GM18858 (cell line): Measurements from ENCODE around the gene ACTL9.
"Not testable (repeated sequence)": the region's sequence is repeated elsewhere in the genome, so short reads cannot be mapped to it uniquely, and the experiment has no call there.

Experiments
- ATAC-seq: cut with Tn5 transposase; IDR thresholded peaks from one replicate; pipeline ENCODE4 v1.9.1; 2021; ENCODE audit not compliant: unreplicated experiment

The ACTL9 gene

GRCh38 chr19:8698433-8699063 lies at the start of gene ACTL9:
ACTL9 (minus strand) TSS chr19:8698795; CDS start chr19:8698701, 94 bp downstream.
- no peak for ATAC-seq

DNA sequence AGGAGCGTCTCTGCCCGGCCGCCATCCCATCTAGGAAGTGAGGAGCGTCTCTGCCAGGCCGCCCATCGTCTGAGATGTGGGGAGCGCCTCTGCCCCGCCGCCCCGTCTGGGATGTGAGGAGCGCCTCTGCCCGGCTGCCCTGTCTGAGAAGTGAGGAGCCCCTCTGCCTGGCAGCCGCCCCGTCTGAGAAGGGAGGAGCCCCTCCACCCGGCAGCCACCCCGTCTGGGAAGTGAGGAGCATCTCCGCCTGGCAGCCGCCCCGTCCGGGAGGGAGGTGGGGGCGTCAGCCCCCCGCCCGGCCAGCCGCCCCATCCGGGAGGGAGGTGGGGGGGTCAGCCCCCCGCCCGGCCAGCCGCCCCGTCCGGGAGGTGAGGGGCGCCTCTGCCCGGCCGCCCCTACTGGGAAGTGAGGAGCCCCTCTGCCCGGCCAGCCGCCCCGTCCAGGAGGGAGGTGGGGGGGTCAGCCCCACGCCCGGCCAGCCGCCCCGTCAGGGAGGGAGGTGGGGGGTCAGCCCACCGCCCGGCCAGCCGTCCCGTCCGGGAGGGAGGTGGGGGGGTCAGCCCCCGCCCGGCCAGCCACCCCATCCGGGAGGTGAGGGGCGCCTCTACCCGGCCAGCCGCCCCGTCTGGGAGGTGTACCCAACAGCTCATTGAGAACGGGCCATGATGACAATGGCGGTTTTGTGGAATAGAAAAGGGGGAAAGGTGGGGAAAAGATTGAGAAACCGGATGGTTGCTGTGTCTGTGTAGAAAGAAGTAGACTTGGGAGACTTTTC lies 40.9 kb upstream of the ACTL9 start:
- ATAC-seq = not testable (repeated sequence)

GRCh38 chr19:8738377-8738776 lies 39.8 kb upstream of the ACTL9 start:
- ATAC-seq = no peak

DNA sequence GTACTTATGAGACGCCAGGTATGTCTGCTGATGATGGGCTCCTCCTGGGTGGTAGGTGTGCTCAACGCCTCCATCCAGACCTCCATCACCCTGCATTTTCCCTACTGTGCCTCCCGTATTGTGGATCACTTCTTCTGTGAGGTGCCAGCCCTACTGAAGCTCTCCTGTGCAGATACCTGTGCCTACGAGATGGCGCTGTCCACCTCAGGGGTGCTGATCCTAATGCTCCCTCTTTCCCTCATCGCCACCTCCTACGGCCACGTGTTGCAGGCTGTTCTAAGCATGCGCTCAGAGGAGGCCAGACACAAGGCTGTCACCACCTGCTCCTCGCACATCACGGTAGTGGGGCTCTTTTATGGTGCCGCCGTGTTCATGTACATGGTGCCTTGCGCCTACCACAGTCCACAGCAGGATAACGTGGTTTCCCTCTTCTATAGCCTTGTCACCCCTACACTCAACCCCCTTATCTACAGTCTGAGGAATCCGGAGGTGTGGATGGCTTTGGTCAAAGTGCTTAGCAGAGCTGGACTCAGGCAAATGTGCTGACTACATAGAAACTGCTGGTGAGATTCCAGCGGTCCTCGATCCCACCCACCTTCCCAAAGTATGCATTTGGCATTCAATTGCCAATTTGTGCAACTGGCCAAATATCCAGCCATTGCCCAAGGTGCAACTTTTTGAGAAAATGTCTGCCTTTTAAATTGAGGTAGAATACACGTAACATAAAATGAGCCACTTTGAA lies 33.0 kb upstream of the ACTL9 start:
- no peak for ATAC-seq

- no peak for ATAC-seq
These were observed 25.7 kb upstream of the ACTL9 start for GRCh38 chr19:8724276-8724675.

DNA sequence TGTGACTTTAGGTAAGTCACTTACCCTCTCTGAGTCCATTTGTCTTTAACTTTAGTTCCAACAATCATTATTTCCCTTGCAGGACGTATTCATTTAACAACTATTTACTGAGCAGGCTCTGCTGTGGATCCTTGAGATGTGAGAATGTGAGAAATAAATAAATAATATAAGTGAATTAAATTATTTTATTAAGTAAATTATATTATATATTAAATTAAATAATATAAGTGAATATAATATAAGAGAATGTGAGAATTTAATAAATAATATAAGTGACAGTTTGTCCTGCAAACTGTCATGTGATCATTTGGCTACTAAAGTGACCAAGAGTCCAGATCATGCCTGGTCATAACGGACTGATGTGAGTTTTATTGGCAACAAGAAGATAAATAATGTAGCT lies 23.4 kb upstream of the ACTL9 start:
- ATAC-seq = no peak

DNA sequence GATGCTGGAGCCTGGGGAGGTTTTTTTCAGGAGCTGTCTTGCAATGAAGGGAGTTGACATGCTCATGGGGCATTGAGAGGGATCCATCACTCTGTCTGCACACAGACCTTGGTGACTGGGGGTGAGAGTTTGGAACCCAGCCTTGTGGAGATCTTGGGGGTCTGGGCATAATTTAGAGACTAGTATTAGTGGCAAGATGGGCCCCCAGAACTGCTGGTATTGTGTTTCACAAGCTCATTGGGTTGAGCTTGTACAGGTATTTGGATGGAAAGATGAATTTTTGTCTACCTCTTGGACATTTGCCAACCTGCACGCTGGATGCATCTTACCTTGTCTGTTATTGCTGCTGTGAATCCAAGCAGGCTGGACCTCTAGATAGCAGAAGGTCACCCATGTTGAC lies 22.7 kb upstream of the ACTL9 start, which contains the start of gene OR2Z1:
Gene OR2Z1, plus strand, starts transcription at position 301 of the 400 bp plus-strand sequence. CDS start 9,395 bp downstream, outside the sequence.
- no peak for ATAC-seq

GRCh38 chr19:8710337-8710736 lies 11.7 kb upstream of the ACTL9 start:
- ATAC-seq = not testable (repeated sequence)

GRCh38 chr19:8705742-8706141 lies 7.1 kb upstream of the ACTL9 start:
- no peak for ATAC-seq

DNA sequence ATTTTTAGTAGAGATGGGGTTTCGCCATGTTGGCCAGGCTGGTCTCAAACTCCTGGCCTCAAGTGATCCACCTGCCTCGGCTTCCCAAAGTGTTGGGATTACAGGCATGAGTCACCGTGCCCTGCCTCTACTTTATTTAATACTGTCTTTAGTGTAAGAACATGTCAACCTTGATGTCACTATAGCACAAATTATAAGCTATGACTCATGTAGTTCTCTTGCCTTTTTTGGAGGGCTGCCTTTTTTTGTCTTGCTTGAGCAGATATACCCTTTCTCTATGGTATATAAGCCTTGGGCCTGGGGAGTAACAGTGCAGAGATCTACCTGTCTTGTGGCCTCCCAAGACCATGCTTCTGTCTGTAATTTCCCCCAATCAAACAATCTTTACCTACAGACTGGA lies 6.7 kb upstream of the ACTL9 start:
- ATAC-seq = not testable (repeated sequence)

- no peak for ATAC-seq
These were observed 4.6 kb upstream of the ACTL9 start for GRCh38 chr19:8703223-8703622.

GRCh38 chr19:8702350-8702749 lies 3.8 kb upstream of the ACTL9 start:
- no peak for ATAC-seq

DNA sequence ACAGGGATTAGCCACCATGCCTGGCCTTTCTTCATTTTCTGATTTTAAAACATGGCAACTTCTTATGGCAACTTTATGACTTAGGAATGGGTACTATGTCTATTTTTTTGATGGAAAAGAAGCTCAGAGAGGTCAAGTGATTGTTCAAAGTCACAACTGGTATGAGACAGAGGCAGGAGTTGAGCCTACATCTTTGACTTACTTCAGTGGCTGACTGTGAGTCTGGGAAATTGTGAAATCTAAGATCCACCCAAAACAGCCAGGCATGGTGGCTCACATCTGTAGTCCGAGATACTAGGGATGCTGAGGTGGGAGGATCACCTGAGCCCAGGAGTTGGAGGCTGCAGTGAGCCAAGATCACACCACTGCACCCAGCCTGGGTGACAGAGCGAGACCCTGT lies 2.4 kb upstream of the ACTL9 start:
- no peak for ATAC-seq

DNA sequence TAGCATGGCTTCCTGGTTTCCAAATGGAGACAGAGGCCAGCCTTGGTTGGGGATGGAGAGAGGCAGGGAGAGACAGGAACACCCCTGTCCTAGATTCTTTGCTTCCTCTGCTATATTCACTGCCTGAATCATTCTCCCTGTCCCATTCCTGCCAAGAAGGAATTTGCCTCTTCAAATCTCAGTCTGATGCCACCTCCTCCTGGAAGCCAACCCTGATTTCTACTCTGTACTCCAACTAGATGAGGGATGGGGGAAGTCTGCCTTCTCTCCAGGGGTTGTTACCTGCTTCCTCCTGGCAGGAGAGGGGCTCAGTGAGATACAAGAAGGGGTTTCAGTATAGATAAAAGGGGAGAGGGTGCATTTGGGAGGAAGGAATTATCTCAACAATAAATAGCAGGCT lies 1.3 kb upstream of the ACTL9 start:
- no peak for ATAC-seq

- no peak for ATAC-seq
These were observed 743 bp downstream of the ACTL9 start for GRCh38 chr19:8697671-8698432.

DNA sequence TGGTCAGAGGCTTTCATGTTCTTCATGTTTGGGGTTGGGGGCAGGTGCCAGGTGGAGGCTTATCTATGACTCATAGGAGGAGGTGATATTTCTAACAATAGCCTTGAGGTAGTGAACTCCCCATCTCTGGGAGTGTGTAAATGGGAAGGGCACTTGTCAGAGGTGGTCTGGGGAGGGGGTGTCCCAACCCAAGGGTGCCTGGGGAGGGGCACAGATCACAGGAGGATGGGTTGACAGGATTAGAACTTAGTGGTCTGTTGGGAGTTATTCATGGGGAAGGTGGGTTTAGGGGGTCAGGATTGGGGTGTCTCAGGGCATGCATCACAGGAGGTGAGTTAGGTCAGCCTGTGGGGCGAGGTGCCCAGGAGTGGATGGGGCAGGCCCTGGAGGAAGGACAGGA lies 1.6 kb downstream of the ACTL9 start:
- ATAC-seq = no peak

- ATAC-seq = no peak
These were observed 2.7 kb downstream of the ACTL9 start for GRCh38 chr19:8695911-8696310.

- no peak for ATAC-seq
These were observed 3.1 kb downstream of the ACTL9 start for GRCh38 chr19:8695501-8695900.

DNA sequence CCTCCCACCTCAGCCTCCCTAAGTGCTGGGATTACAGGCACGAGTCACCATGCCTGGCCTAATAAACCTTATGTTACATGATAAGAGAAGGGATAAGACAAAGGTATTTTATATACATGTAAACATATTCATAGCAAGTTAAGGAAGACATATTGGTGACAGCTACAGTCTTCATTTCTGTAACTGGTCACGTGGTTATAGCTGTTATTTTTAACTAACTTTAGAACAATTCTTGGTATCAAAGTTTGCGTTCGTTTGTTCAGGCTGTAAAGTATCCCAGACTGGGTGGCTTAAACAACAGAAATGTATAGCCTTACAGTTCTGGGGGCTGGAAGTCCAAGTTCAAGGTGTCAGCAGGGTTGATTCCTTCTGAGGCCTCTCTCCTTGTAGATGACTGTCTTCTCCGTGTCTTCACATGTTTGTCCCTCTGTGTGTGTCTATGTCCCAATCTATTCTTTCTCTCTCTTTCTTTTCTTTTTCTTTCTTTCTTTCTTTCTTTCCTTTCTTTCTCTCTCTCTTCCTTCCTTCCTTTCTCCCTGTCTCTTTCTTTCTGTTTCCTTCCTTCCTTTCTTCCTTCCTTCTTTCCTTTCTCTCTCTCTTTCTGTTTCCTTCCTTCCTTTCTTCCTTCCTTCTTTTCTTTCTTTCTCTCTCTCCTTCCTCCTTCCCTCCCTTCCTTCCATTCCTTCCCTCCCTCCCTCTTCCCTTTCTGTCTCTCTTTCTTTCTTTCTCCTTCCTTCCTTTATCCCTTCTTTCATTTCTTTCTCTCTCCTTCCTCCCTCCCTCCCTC lies 7.6 kb downstream of the ACTL9 start:
- no peak for ATAC-seq

- no peak for ATAC-seq
These were observed 9.7 kb downstream of the ACTL9 start for GRCh38 chr19:8688930-8689329.
